Measurements from ENCODE around the gene VAV2.

VAV2 gene

GRCh38 chr9:133848471-133849109 is 143.5 kb downstream of the VAV2 start:
- FAIRE-seq, result no peak

GRCh38 chr9:133846483-133847090 is 145.5 kb downstream of the VAV2 start:
- no peak for FAIRE-seq

GRCh38 chr9:133845440-133845839 is 146.7 kb downstream of the VAV2 start:
- FAIRE-seq, result no peak

- FAIRE-seq, result no peak
Observed at GRCh38 chr9:133844881-133845410, 147.2 kb downstream of the VAV2 start.

- FAIRE-seq, result no peak
Observed at GRCh38 chr9:133844398-133844784, 147.7 kb downstream of the VAV2 start.

GRCh38 chr9:133843751-133844397 is 148.2 kb downstream of the VAV2 start:
- no peak for FAIRE-seq

GRCh38 chr9:133843250-133843649 is 148.9 kb downstream of the VAV2 start:
- no peak for FAIRE-seq

GRCh38 chr9:133842721-133843227 is 149.3 kb downstream of the VAV2 start:
- no peak for FAIRE-seq

- no peak for FAIRE-seq
Observed at GRCh38 chr9:133842174-133842573, 149.9 kb downstream of the VAV2 start.

GRCh38 chr9:133841167-133841812 is 150.8 kb downstream of the VAV2 start:
- no peak for FAIRE-seq

GRCh38 chr9:133839822-133840329 is 152.2 kb downstream of the VAV2 start:
- FAIRE-seq, result no peak

- no peak for FAIRE-seq
Observed at GRCh38 chr9:133838859-133839507, 153.1 kb downstream of the VAV2 start.

GRCh38 chr9:133837627-133838597 is 154.2 kb downstream of the VAV2 start:
- no peak for FAIRE-seq

- no peak for FAIRE-seq
Observed at GRCh38 chr9:133836818-133837217, 155.3 kb downstream of the VAV2 start.

GRCh38 chr9:133836001-133836758 is 155.9 kb downstream of the VAV2 start:
- no peak for FAIRE-seq

GRCh38 chr9:133835262-133835901 is 156.7 kb downstream of the VAV2 start:
- no peak for FAIRE-seq

- no peak for FAIRE-seq
Observed at GRCh38 chr9:133834080-133834976, 157.8 kb downstream of the VAV2 start.

- no peak for FAIRE-seq
Observed at GRCh38 chr9:133833388-133834025, 158.6 kb downstream of the VAV2 start.
